Thyroid gland (tissue), 4 donors: ENCODE measurements around the gene MGAT4C.

Experiments
- CTCF ChIP-seq, 6 experiments: fragments of 200-600 bp in 3 of 6; fragments of 450-650 bp in 3 of 6; sonication (generic) in 3 of 6; IDR thresholded peaks; one replicate each; pipeline ENCODE4 v1.5.1; 2016 to 2019; ENCODE audit warnings: antibody characterized with exemption in 6 of 6, mild to moderate bottlenecking in 2 of 6, inconsistent platforms in 1 of 6, moderate library complexity in 1 of 6
- POLR2A ChIP-seq, 2 donors: fragments of 450-650 bp; IDR thresholded peaks; one replicate each; pipeline ENCODE4 v1.6.1; 2017; ENCODE audit warnings: antibody characterized with exemption in 2 of 2, mild to moderate bottlenecking in 2 of 2, moderate library complexity in 1 of 2

- no peak for TF ChIP-seq CTCF (IDR thresholded peaks at IDR 0.05)
- TF ChIP-seq POLR2A (IDR thresholded peaks at IDR 0.05) = no peak
These were observed 69.7 kb downstream of the MGAT4C start for GRCh38 chr12:86186449-86186848.
